Pancreas (tissue), 10 donors: Measurements from ENCODE around the gene ATPAF2. TPM values are rescaled to one million over a fixed set of nuclear protein-coding genes. Genes with fewer than 3 reads are reported as not detected.
"Not testable (repeated sequence)": the region's sequence is repeated elsewhere in the genome, so short reads cannot be mapped to it uniquely, and the experiment has no call there.

ENCODE experiments used
- ATAC-seq, 4 donors: fragments of 200-7000 bp; cut with Tn5 transposase; one replicate each; pipeline versions ENCODE4 v1.8.0 to v1.9.1; 2020; ENCODE audit warnings: mild to moderate bottlenecking in 4 of 4, moderate library complexity in 4 of 4
- DNase-seq, 6 donors: peaks; one replicate each; pipeline ENCODE4 v3.0.0-alpha.2; 2020
- FAIRE-seq: peaks from 2 replicates; lab custom pipeline; 2012; peaks lifted over from hg19 to GRCh38; lab: Jason Lieb, UNC
- H3K27ac ChIP-seq, 4 donors: fragments of 200-600 bp; sonication (generic); 1 replicate in 3 of 4; 2 replicates in 1 of 4; pipeline versions ENCODE4 v1.5.0 to v1.8.0; 2020
- H3K27me3 ChIP-seq, 4 donors: fragments of 200-600 bp; one replicate each; pipeline ENCODE4 v1.8.0; 2021
- H3K36me3 ChIP-seq, 3 donors: fragments of 200-600 bp; sonication (generic) in 1 of 3; one replicate each; pipeline versions ENCODE4 v1.5.0 to v1.8.0; 2020 to 2021
- H3K4me1 ChIP-seq, 3 donors: fragments of 200-600 bp; one replicate each; pipeline ENCODE4 v1.8.0; 2021
- H3K4me3 ChIP-seq, 4 donors: fragments of 200-600 bp; sonication (generic) in 2 of 4; one replicate each; pipeline versions ENCODE4 v1.5.0 to v1.8.0; 2020 to 2021
- H3K9me3 ChIP-seq, 4 donors: fragments of 200-600 bp; one replicate each; pipeline ENCODE4 v1.8.0; 2021
- CTCF ChIP-seq, 4 donors: fragments of 200-600 bp; sonication (generic) in 3 of 4; IDR thresholded peaks; one replicate each; pipeline versions ENCODE4 v1.5.0 to v1.8.0; 2021; ENCODE audit warnings: antibody characterized with exemption in 4 of 4
- WGBS, 2 donors: extraction: QIAGEN DNeasy Blood & Tissue Kit; methylation state at CpG; one replicate each; pipeline ENCODE4 v1.1.7; 2013; 5-methylcytosine and 5-hydroxymethylcytosine counted together
- intact Hi-C, 3 donors: fragments of 100-400 bp; cut with DNase I; formaldehyde crosslinking; loops; one replicate each; pipeline versions ENCODE4 v1.11.1 to v1.14.2; 2022
- polyA plus RNA-seq, 2 donors: library from polyadenylated mRNA; stranded (reverse); fragments of 200-250 nt; gene quantifications; one replicate each; pipeline ENCODE4 v1.2.3, GENCODE V29; 2013
- total RNA-seq, 6 donors: library from RNA; stranded (reverse); fragmentation: NEBNext Ultra II Directional in 4 of 6; extraction: Animal tissue kit (Norgen Biotek cat#: 25700) in 4 of 6; gene quantifications; one replicate each; pipeline versions ENCODE4 v1.2.1 to v1.2.4, GENCODE V29; 2021 to 2023
- donor health status: healthy with polysubstance abuse.
- donor health status: DM: no; HTN: no; CAD: no; lungs with moderate emphysema.
- donor health status: DM: no; HTN: no; CAD: no.
- donor health status: control.
- donor health status: control.
- donor health status: Bipolar disorder and iron deficiency.
- donor health status: DM: yes; HTN: yes; CAD: no.
- donor health status: DM: no; HTN: no; CAD: no.
- donor health status: DM: no; HTN: no; CAD: no.
- donor health status: DM: yes; HTN: yes; CAD: no.

The ATPAF2 gene
- total and polyA plus RNA-seq, 8 donors: 7.3 to 18.4 (median 12.1) TPM

- Histone ChIP-seq H3K4me1 (no peaks in the 10 kb centered on the region), H3K4me3 (no peak overlapping the region), H3K27ac (no peak overlapping the region), H3K36me3 (no peaks in the 10 kb centered on the region), H3K9me3 (no peaks in the 10 kb centered on the region), H3K27me3 (no peaks in the 10 kb centered on the region)
- intact Hi-C loops: no loop called here
- no peak for TF ChIP-seq CTCF (IDR thresholded peaks at IDR 0.05)
- DNase-seq: no peak
- WGBS, 2 donors: 86 to 90% methylated on average over 8 of the region's 8 CpGs
- FAIRE-seq: no peak
- ATAC-seq: no peak
These were observed 40.0 kb downstream of the ATPAF2 start for GRCh38 chr17:17998934-17999333.

GRCh38 chr17:17995887-17996286 is 43.1 kb downstream of the ATPAF2 start:
- WGBS, 2 donors: 94 to 95% methylated on average over 8 of the region's 8 CpGs
- FAIRE-seq, H3K4me1 ChIP-seq, ATAC-seq, DNase-seq, intact Hi-C loops, H3K27ac ChIP-seq, H3K36me3 ChIP-seq, H3K27me3 ChIP-seq, H3K9me3 ChIP-seq, H3K4me3 ChIP-seq: not testable (repeated sequence)

- DNase-seq (no peak), FAIRE-seq (no peak), ATAC-seq (peak in 3 of 4 donors; percentile 46 to 65 (median 49))
- intact Hi-C loops: no loop called here
- H3K4me3 ChIP-seq: no peak overlapping the region
- no peaks in the 10 kb centered on the region for H3K4me1 ChIP-seq
- no peak overlapping the region for H3K27ac ChIP-seq
- no peaks in the 10 kb centered on the region for H3K9me3 ChIP-seq
- no peaks in the 10 kb centered on the region for H3K27me3 ChIP-seq
- no peak for TF ChIP-seq CTCF (IDR thresholded peaks at IDR 0.05)
- 59 to 65% methylated on average over 18 of the region's 18 CpGs for WGBS, 2 donors
- H3K36me3 ChIP-seq: no peaks in the 10 kb centered on the region
These were observed 44.5 kb downstream of the ATPAF2 start for GRCh38 chr17:17994271-17995069.

- DNase-seq (no peak), FAIRE-seq (no peak), ATAC-seq (no peak)
- H3K4me3 ChIP-seq: no peak overlapping the region
- no peak overlapping the region for H3K27ac ChIP-seq
- no peaks in the 10 kb centered on the region for H3K4me1 ChIP-seq
- H3K27me3 ChIP-seq: no peaks in the 10 kb centered on the region
- 92 to 93% methylated on average over 12 of the region's 12 CpGs for WGBS, 2 donors
- no peaks in the 10 kb centered on the region for H3K36me3 ChIP-seq
- no peak for TF ChIP-seq CTCF (IDR thresholded peaks at IDR 0.05)
- intact Hi-C loops: no loop called here
- no peaks in the 10 kb centered on the region for H3K9me3 ChIP-seq
These were observed 45.1 kb downstream of the ATPAF2 start for GRCh38 chr17:17993852-17994251.

GRCh38 chr17:17993366-17993765 is 45.6 kb downstream of the ATPAF2 start:
- ATAC-seq (no peak), FAIRE-seq (no peak), DNase-seq (no peak)
- Histone ChIP-seq H3K4me3 (no peak overlapping the region), H3K27me3 (no peaks in the 10 kb centered on the region), H3K4me1 (no peaks in the 10 kb centered on the region), H3K36me3 (no peaks in the 10 kb centered on the region), H3K27ac (no peak overlapping the region), H3K9me3 (no peaks in the 10 kb centered on the region)
- WGBS, 2 donors: 65 to 89% methylated on average over 2 of the region's 2 CpGs
- no peak for TF ChIP-seq CTCF (IDR thresholded peaks at IDR 0.05)
- intact Hi-C loops: no loop called here
